IMR-90 (cell line): Measurements from ENCODE around the gene SESN3. TPM values are rescaled to one million over a fixed set of nuclear protein-coding genes. Genes with fewer than 3 reads are reported as not detected.

Experiments used
- ATAC-seq: fragments of 200-7000 bp; cut with Tn5 transposase; 2 replicates; pipeline ENCODE4 v1.9.1; 2020; ENCODE audit warnings: low read depth, mild to moderate bottlenecking, moderate library complexity
- BruUV-seq: library from RNA; stranded (reverse); fragments of 400-500 nt; replicated peaks from 2 replicates; lab custom pipeline; 2021; lab: Mats Ljungman, UMichigan
- CTCF ChIA-PET: fragments of 300-600 bp; formaldehyde crosslinking; extraction: SDS; loops from one replicate; lab custom pipeline; 2021; ENCODE audit warnings: antibody characterized with exemption; lab: Yijun Ruan, JAX
- POLR2A ChIA-PET: fragments of 300-600 bp; sonication (Branson Sonifier 250); formaldehyde crosslinking; loops from one replicate; lab custom pipeline; 2022; ENCODE audit warnings: antibody characterized with exemption; ENCODE audit not compliant: unreplicated experiment; lab: Charles Lee
- DNase-seq: peaks from one replicate; pipeline ENCODE4 v3.0.0; 2013
- H2AFZ ChIP-seq: replicated peaks from 2 replicates; pipeline ENCODE3; 2013; ENCODE audit warnings: low read length, mild to moderate bottlenecking; ENCODE audit not compliant: poor library complexity
- H2AK5ac ChIP-seq: 2 replicates; pipeline ENCODE4 v1.6.1; 2013; ENCODE audit warnings: low read depth, low read length, inconsistent platforms
- H2AK9ac ChIP-seq: replicated peaks from 2 replicates; pipeline ENCODE3; 2013; ENCODE audit warnings: mild to moderate bottlenecking, low read depth, low read length, moderate library complexity; ENCODE audit not compliant: poor library complexity
- H2BK120ac ChIP-seq: 2 replicates; pipeline ENCODE4 v1.6.1; 2013; ENCODE audit warnings: low read depth, low read length, inconsistent platforms
- H2BK15ac ChIP-seq: 3 replicates; pipeline ENCODE4 v1.6.1; 2013; ENCODE audit warnings: low read depth, low read length, inconsistent platforms
- H2BK20ac ChIP-seq: 2 replicates; pipeline ENCODE4 v1.6.1; 2013; ENCODE audit warnings: low read depth, mild to moderate bottlenecking, inconsistent platforms, low read length, moderate library complexity
- H2BK5ac ChIP-seq: 2 replicates; pipeline ENCODE4 v1.6.1; 2013; ENCODE audit warnings: mild to moderate bottlenecking, low read depth, low read length, inconsistent platforms; ENCODE audit not compliant: poor library complexity, severe bottlenecking
- H3K14ac ChIP-seq: replicated peaks from 2 replicates; pipeline ENCODE4 v1.6.1; 2013; ENCODE audit warnings: low read depth, low read length, inconsistent platforms
- H3K18ac ChIP-seq: 2 replicates; pipeline ENCODE4 v1.6.1; 2013; ENCODE audit warnings: low read depth, low read length, control low read depth
- H3K23ac ChIP-seq: 2 replicates; pipeline ENCODE4 v1.6.1; 2013; ENCODE audit warnings: low read depth, low read length, inconsistent platforms
- H3K27ac ChIP-seq: 2 replicates; pipeline ENCODE4 v1.5.1; 2013; ENCODE audit warnings: mild to moderate bottlenecking, control low read depth, low read length; ENCODE audit not compliant: insufficient read depth
- H3K27me3 ChIP-seq: 2 replicates; pipeline ENCODE4 v1.6.1; 2013; ENCODE audit warnings: low read length; ENCODE audit not compliant: control insufficient read depth, insufficient read depth
- H3K36me3 ChIP-seq: 2 replicates; pipeline ENCODE4 v1.6.1; 2013; ENCODE audit warnings: low read length, mixed read lengths; ENCODE audit not compliant: control insufficient read depth, insufficient read depth
- H3K4ac ChIP-seq: 2 replicates; pipeline ENCODE4 v1.6.1; 2013; ENCODE audit warnings: low read depth, low read length, inconsistent platforms
- H3K4me1 ChIP-seq: 2 replicates; pipeline ENCODE4 v1.6.1; 2013; ENCODE audit warnings: low read length, mixed read lengths; ENCODE audit not compliant: control insufficient read depth, insufficient read depth
- H3K4me2 ChIP-seq: 2 replicates; pipeline ENCODE4 v1.6.1; 2013; ENCODE audit warnings: low read depth, mild to moderate bottlenecking, control low read depth, low read length, moderate library complexity
- H3K4me3 ChIP-seq: 2 replicates; pipeline ENCODE4 v1.5.1; 2013; ENCODE audit warnings: low read depth, mild to moderate bottlenecking, control low read depth, low read length, moderate library complexity; ENCODE audit not compliant: insufficient read depth
- H3K56ac ChIP-seq: 2 replicates; pipeline ENCODE4 v1.6.1; 2013; ENCODE audit warnings: low read length, inconsistent platforms; ENCODE audit not compliant: insufficient read depth; ENCODE audit errors: extremely low read depth
- H3K79me1 ChIP-seq, 2 experiments: 2 replicates each; pipeline ENCODE4 v1.6.1; 2013; ENCODE audit warnings: low read length in 2 of 2, inconsistent platforms in 1 of 2, low read depth in 1 of 2
- H3K9ac ChIP-seq: 2 replicates; pipeline ENCODE4 v1.6.1; 2013; ENCODE audit warnings: low read depth, low read length, control low read depth
- H3K9me1 ChIP-seq: 2 replicates; pipeline ENCODE4 v1.6.1; 2013; ENCODE audit warnings: low read length, inconsistent platforms; ENCODE audit not compliant: insufficient read depth
- H3K9me3 ChIP-seq: 2 replicates; pipeline ENCODE4 v1.6.1; 2013; ENCODE audit warnings: low read length; ENCODE audit not compliant: control insufficient read depth, insufficient read depth
- H4K20me1 ChIP-seq: 2 replicates; pipeline ENCODE4 v1.6.1; 2013; ENCODE audit warnings: low read length, inconsistent platforms; ENCODE audit not compliant: insufficient read depth
- H4K5ac ChIP-seq: 2 replicates; pipeline ENCODE4 v1.6.1; 2013; ENCODE audit warnings: mild to moderate bottlenecking, low read depth, low read length, control low read depth
- H4K8ac ChIP-seq, 2 experiments: 2 replicates each; pipeline ENCODE4 v1.6.1; 2013; ENCODE audit warnings: low read depth in 2 of 2, low read length in 2 of 2, control low read depth in 1 of 2, inconsistent platforms in 1 of 2
- H4K91ac ChIP-seq: 2 replicates; pipeline ENCODE4 v1.6.1; 2013; ENCODE audit warnings: low read depth, low read length, inconsistent platforms; ENCODE audit not compliant: insufficient read depth
- BHLHE40 ChIP-seq: fragments of 150-350 bp; IDR thresholded peaks from 2 replicates; pipeline ENCODE4 v1.6.1; 2016; ENCODE audit warnings: mild to moderate bottlenecking, low read depth, low read length
- CEBPB ChIP-seq: IDR thresholded peaks from 2 replicates; pipeline ENCODE4 v1.6.1; 2012; ENCODE audit warnings: low read depth, low read length, improper control_type of control experiment
- CHD1 ChIP-seq: IDR thresholded peaks from 2 replicates; pipeline ENCODE4 v1.6.1; 2012; ENCODE audit warnings: low read depth, low read length, improper control_type of control experiment
- CTCF ChIP-seq: conservative IDR thresholded peaks from 2 replicates; pipeline ENCODE4 v1.5.1; 2012; ENCODE audit warnings: mild to moderate bottlenecking, low read depth, low read length, improper control_type of control experiment
- ELK1 ChIP-seq: fragments of 150-350 bp; IDR thresholded peaks from 2 replicates; pipeline ENCODE4 v1.6.1; 2016; ENCODE audit warnings: low read depth, mild to moderate bottlenecking, low read length, moderate library complexity, borderline replicate concordance
- FOS ChIP-seq: fragments of 150-350 bp; IDR thresholded peaks from 2 replicates; pipeline ENCODE4 v1.6.1; 2016; ENCODE audit warnings: low read depth, low read length
- MAFK ChIP-seq: IDR thresholded peaks from 2 replicates; pipeline ENCODE4 v1.6.1; 2012; ENCODE audit warnings: low read depth, low read length, improper control_type of control experiment
- MAZ ChIP-seq: IDR thresholded peaks from 2 replicates; pipeline ENCODE4 v1.6.1; 2012; ENCODE audit warnings: low read depth, mild to moderate bottlenecking, low read length, improper control_type of control experiment, moderate library complexity, borderline replicate concordance
- MXI1 ChIP-seq: IDR thresholded peaks from 2 replicates; pipeline ENCODE4 v1.6.1; 2012; ENCODE audit warnings: low read depth, mild to moderate bottlenecking, low read length, moderate library complexity, borderline replicate concordance
- NFE2L2 ChIP-seq: fragments of 150-350 bp; IDR thresholded peaks from 2 replicates; pipeline ENCODE4 v1.6.1; 2016; ENCODE audit warnings: low read depth, mild to moderate bottlenecking, low read length
- POLR2A ChIP-seq: IDR thresholded peaks from 2 replicates; pipeline ENCODE4 v1.6.1; 2012; ENCODE audit warnings: mild to moderate bottlenecking, low read depth, low read length
- RAD21 ChIP-seq: IDR thresholded peaks from 2 replicates; pipeline ENCODE4 v1.6.1; 2012; ENCODE audit warnings: low read length, improper control_type of control experiment
- RCOR1 ChIP-seq: IDR thresholded peaks from 2 replicates; pipeline ENCODE4 v1.6.1; 2012; ENCODE audit warnings: mild to moderate bottlenecking, low read length, improper control_type of control experiment; ENCODE audit not compliant: insufficient replicate concordance
- RFX5 ChIP-seq: IDR thresholded peaks from 2 replicates; pipeline ENCODE4 v1.8.0; 2012; ENCODE audit warnings: low read depth, mild to moderate bottlenecking, low read length, moderate library complexity
- SMC3 ChIP-seq: fragments of 150-350 bp; IDR thresholded peaks from 2 replicates; pipeline ENCODE4 v1.6.1; 2016; ENCODE audit warnings: low read depth, mild to moderate bottlenecking, antibody characterized with exemption, low read length, moderate library complexity
- USF2 ChIP-seq: fragments of 150-350 bp; IDR thresholded peaks from 2 replicates; pipeline ENCODE4 v1.6.1; 2017; ENCODE audit warnings: mild to moderate bottlenecking, antibody characterized with exemption, low read length, low read depth
- dilution Hi-C: fragments of 300-500 bp; cut with HindIII; formaldehyde crosslinking; loops from one replicate; pipeline ENCODE4 v1.14.3; 2018; ENCODE audit warnings: low sequenced_read_pairs; ENCODE audit not compliant: unreplicated experiment
- in situ Hi-C: fragments of 300-500 bp; cut with MboI; formaldehyde crosslinking; loops from 3 replicates; pipeline ENCODE4 v1.14.3; 2019; ENCODE audit warnings: low sequenced_read_pairs, inconsistent platforms, mixed read lengths
- intact Hi-C: fragments of 100-400 bp; cut with micrococcal nuclease; formaldehyde crosslinking; loops from 2 replicates; pipeline ENCODE4 v1.10.0; 2022
- polyA plus RNA-seq, 3 experiments: library from polyadenylated mRNA; depleted of rRNA; stranded (reverse); fragments of >200 nt; gene quantifications; 2 replicates each; pipeline ENCODE4 v1.2.3, GENCODE V29; 2012; ENCODE audit warnings: low replicate concordance in 1 of 3
- total RNA-seq: library from RNA; depleted of rRNA; stranded (reverse); fragments of >200 nt; gene quantifications from 2 replicates; pipeline ENCODE4 v1.2.3, GENCODE V29; 2012

The SESN3 gene
- total and polyA plus RNA-seq, 2 of the 4 experiments (the other 2 are of a cell fraction) = 2.0 to 7.7 TPM

GRCh38 chr11:95254716-95255115 lies 23.7 kb upstream of the SESN3 start:
- H2AK9ac ChIP-seq = no peak overlapping the region
- H2BK15ac ChIP-seq = no peak overlapping the region
- ATAC-seq (no peak), DNase-seq (no peak)
- no peaks in the 10 kb centered on the region for H3K79me1 ChIP-seq
- no peak overlapping the region for H3K27ac ChIP-seq
- H4K20me1 ChIP-seq = no peaks in the 10 kb centered on the region
- H3K27me3 ChIP-seq = peaks cover 4% of the 10 kb centered on the region
- no peak overlapping the region for H3K4ac ChIP-seq
- no peaks in the 10 kb centered on the region for H3K36me3 ChIP-seq
- dilution Hi-C loops (no loop called here), in situ Hi-C loops (no loop called here), intact Hi-C loops (no loop called here)
- H4K91ac ChIP-seq = no peak overlapping the region
- H3K4me1 ChIP-seq = no peaks in the 10 kb centered on the region
- H3K4me2 ChIP-seq = no peak overlapping the region
- no peak overlapping the region for H3K14ac ChIP-seq
- H3K4me3 ChIP-seq = no peak overlapping the region
- no TSS peak for BruUV-seq
- H3K9ac ChIP-seq = no peak overlapping the region
- H4K5ac ChIP-seq = no peak overlapping the region
- H3K18ac ChIP-seq = no peak overlapping the region
- no peak overlapping the region for H3K56ac ChIP-seq
- H2AFZ ChIP-seq = no peak overlapping the region
- POLR2A ChIA-PET = no interaction called here
- no peak overlapping the region for H2BK120ac ChIP-seq
- no peak overlapping the region for H2BK20ac ChIP-seq
- no peak overlapping the region for H3K23ac ChIP-seq
- TF ChIP-seq RAD21 = no peak
- TF ChIP-seq RCOR1 = no peak
- no peak for TF ChIP-seq POLR2A
- TF ChIP-seq CEBPB = no peak
- TF ChIP-seq FOS = no peak
- TF ChIP-seq MXI1 = no peak
- no peak for TF ChIP-seq NFE2L2
- no peak for TF ChIP-seq ELK1
- no peak for TF ChIP-seq CTCF
- no peak for TF ChIP-seq RFX5
- TF ChIP-seq BHLHE40 = no peak
- no peak for TF ChIP-seq MAFK
- TF ChIP-seq MAZ = no peak
- TF ChIP-seq SMC3 = no peak
- TF ChIP-seq USF2 = no peak
- no peak for TF ChIP-seq CHD1
- H4K8ac ChIP-seq = no peak overlapping the region
- H2BK5ac ChIP-seq = no peak overlapping the region
- H2AK5ac ChIP-seq = no peak overlapping the region
- CTCF ChIA-PET = no interaction called here
- no peaks in the 10 kb centered on the region for H3K9me1 ChIP-seq
- H3K9me3 ChIP-seq = no peaks in the 10 kb centered on the region
